ENCODE data around the gene PSPN.

PSPN gene

DNA sequence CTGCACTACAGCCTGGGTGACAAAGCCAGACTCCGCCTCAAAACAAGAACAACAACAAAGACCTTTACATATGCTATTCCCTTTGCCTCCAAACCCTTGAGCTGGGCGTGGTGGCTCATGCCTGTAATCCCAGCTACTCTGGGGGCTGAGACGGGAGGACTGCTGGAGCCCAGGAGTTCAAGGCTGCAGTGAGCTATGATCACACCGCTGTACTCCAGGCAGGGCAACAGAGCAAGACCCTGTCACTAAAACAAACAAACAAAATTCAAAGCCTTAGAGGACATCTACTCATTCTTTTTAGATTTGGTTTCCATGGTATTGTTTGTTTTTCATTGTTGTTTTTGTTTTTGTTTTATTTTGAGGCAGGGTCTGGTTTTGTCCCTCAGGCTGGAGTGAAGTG, 50.1 kb downstream of the PSPN start:
- DNase-seq (ENCODE audit: low read depth), result no peak

Data from stimulated activated CD8-positive, alpha-beta memory T cell treated with anti-CD3 and anti-CD28 coated beads, Interleukin-7, amount 100 ng/mL, for 24 hours (primary cell).